HG03280 (cell line): ENCODE results near the gene AP4S1.
"Not testable (repeated sequence)": the region's sequence is repeated elsewhere in the genome, so short reads cannot be mapped to it uniquely, and the experiment has no call there.

ENCODE experiments used
- ATAC-seq: cut with Tn5 transposase; IDR thresholded peaks from one replicate; pipeline ENCODE4 v1.9.1; 2021; ENCODE audit warnings: mild to moderate bottlenecking, moderate library complexity; ENCODE audit not compliant: unreplicated experiment

Gene AP4S1

DNA sequence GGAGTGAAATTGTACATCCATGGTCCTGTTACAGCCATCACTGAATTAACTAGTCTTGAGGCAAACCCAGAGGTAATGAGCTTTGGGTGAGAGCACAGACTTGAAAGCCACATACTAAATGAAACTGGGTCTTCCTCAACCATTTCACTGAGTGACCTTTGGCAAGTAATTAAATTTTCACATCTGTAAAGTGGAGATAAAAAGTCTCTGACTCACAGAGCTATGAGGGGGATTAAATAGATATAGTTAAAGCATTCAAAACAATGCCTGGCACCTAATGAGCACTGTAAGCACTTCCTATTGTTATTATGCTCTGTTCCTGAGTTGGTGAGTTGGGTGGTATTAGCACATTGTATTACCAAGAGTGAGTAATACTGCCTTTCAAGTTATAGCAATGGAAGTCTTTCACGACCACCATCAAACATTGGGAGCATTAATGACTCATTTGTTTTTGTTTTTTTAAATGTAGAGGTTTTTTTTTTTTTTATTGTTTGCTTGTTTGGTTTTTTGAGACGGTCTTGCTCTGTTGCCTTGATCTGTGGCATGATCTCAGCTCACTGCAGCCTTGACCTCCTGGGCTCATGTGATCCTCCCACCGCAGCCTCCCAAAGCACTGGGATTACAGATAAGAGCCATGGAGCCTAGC lies 13.2 kb downstream of the AP4S1 start:
- no peak for ATAC-seq

DNA sequence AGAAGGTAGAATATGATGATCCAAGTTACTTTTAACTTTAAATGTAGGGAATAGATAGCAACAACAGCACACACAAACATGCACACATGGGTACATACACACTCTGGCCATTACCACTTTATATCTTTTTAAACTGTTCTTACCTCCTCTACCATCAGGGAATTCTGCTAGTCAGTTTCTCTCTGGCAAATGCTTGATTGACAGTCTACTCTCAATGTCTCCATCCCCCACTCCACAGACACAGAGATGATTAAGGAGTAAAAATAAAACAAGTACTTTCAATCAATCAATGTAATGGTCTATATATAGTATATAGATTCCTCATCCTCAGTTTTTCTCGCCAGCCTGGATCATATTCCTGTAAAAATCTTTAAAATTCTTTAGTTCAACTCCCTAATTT lies 16.9 kb downstream of the AP4S1 start:
- ATAC-seq: no peak

DNA sequence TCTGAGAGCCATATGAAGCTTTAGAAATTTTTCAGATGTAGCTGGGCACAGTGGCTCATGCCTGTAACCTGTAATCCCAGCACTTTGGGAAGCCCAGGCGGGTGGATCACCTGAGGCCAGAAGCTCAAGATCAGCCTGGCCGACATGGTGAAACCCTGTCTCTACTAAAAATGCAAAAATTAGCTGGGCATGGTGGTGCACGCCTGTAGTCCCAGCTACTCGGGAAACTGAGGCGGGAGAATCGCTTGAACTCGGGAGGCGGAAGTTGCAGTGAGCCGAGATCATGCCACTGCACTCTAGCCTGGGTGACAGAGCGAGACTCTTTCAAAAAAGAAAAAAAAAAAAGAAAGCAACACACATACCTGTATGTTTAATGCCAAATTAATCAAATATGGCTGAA lies 17.4 kb downstream of the AP4S1 start:
- ATAC-seq: not testable (repeated sequence)

DNA sequence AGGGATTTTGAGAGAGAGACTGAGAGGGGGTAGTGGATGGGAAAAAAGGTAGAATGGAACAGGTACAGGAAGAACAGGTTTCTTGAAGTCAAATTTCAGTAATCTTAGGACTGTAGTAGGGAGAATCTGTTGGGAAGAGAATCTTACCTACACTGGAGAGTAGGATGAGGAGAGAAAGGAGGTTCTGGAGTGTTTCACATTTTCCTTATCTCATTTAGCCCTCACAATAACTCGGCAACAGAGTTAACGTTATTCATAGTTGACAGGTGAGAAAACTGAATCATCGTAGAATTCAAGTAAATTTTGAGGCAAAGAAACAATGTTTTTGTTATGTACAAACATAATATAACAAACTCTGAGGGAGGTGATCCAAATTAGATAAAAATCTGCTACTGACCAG lies 17.9 kb downstream of the AP4S1 start:
- ATAC-seq: no peak

DNA sequence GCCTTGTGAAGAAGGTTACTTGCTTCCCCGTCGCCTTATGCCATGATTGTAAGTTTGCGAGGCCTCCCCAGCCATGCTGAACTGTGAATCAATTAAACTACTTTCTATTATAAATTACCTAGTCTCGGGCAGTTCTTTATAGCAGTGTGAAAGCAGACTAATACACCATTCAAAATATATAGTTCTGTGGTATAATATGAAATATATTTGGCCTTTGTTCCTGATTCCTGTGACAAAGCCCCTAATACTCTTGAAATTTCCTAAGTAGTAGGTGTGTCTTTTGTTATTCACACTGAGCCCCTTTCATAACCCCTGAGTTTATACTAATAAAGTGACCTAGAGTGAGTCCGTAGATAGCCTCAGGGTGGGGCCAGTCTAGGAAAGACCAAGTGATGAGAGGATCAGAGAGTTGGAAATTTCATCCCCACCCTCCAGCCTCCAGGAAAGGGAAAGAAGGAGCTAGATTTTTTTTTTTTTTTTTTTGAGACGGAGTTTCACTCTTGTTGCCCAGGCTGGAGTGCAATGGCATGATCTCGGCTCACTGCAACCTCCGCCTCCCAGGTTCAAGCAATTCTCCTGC lies 20.1 kb downstream of the AP4S1 start:
- ATAC-seq: no peak

DNA sequence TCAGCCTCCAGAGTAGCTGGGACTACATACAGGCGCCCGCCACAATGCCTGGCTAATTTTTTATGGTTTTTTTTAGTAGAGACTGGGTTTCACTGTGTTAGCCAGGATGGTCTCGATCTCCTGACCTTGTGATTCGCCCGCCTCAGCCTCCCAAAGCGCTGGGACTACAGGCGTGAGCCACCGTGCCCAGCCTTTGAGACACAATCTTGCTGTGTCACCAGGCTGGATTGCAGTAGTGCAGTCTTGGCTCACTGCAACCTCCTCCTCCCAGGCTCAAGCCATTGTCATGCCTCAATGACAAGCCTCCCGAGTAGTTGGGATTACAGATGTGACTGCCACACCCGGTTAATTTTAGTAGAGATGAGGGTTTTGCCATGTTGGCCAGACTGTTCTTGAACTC lies 22.1 kb downstream of the AP4S1 start:
- ATAC-seq: no peak

DNA sequence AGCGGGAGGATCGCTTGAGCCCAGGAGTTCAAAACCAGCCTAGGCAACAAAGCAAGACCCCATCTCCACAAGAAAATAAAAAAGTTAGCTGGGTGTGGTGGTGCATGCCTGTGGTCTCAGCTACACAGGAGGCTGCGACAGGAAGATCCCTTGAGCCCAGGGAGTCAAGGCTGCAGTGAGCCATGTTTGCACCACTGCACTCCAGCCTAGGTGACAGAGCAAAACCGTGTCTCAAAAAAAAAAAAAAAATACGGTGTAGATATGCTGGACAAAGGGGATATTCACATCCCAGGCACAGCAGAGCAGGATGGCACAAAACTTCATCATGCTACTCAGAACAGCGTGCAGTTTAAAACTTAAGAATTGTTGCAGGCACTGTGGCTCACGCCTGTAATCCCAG lies 25.6 kb downstream of the AP4S1 start:
- no peak for ATAC-seq

DNA sequence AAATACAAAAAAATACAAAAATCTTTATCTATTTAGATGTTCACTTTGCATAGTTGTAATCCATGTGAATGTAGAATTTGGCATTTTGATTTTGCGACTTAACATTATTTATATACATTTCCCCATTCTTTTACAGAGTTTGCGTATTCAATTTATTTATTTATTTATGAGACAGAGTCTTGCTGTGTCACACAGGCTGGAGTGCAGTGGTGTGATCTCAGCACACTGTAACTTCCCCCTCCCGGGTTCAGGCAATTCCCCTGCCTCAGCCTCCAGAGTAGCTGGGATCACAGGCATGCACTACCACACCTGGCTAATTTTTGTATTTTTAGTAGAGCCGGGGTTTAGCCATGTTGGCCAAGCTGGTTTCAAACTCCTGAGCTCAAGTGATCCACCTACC lies 26.1 kb downstream of the AP4S1 start:
- no peak for ATAC-seq

DNA sequence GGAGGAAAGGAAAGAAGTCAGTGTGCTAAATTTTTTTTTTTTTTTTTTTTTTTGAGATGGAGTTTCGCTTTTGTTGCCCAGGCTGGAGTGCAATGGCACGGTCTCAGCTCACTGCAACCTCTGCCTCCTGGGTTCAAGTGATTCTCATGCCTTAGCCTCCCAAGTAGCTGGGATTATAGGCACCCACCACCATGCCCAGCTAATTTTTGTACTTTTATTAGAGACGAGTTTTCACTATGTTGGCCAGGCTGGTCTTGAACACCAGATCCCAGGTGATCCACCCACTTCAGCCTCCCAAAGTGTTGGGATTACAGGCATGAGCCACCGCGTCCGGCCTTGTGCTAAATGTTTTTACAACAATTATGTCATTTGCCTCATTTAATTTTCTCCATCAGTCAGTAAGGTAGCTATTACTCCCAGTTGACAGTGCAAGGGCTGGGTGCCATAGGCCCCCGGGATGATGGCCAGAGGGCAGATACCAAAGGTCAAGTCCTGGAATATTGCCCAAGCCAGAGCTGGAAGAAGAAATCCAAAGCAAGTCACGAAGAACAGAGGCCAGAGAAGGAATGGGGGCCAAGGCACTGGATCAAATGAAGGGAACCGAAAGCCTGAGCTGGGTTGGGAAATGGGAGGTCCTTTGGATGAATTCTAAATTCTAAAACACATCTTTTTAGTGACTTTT lies 27.6 kb downstream of the AP4S1 start:
- ATAC-seq: not testable (repeated sequence)

DNA sequence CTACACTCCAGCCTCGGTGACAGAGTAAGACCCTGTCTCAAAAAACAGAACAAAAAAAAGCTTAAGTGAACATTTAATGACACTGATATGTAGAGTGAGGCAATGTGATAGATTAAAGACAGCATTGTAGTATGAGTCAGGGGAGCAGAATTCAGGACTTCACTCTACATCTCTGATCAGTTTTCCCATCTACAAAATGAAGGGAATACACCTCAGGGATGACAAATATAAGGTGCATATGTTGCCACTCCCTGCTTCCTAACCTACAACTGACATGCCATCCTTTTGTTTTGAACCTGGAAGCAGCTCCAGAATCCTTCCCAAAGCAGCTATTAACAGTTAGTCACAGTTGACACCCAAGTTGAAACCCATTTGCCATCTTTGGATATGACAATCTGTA lies 31.6 kb downstream of the AP4S1 start:
- ATAC-seq: no peak

DNA sequence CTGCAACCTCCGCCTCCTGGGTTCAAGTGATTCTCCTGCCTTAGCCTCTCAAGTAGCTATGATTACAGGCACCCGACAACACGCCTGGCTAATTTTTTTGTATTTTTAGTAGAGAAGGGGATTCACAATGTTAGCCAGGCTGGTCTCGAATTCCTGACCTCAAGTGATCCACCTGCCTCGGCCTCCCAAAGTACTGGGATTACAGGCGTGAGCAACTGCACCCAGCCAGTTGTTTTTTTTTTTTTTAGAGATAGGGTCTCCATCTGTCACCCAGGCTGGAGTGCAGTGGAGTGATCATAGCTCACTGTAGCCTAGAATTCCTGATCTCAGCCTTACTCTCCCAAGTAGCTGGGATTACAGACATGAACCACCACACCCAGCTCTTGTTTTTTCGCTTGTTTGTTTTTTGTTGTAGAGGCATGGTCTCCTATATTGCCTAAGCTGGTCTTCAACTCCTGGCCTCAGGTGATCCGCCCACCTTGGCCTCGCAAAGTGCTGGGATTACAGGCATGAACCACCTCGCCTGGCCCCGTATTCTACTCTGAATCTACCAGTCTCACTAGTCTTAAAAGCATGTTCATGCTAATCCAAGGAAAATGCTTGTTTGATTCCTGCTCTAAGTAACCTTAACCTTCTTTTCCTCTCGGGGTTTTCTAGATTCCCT lies 32.4 kb downstream of the AP4S1 start:
- no peak for ATAC-seq

DNA sequence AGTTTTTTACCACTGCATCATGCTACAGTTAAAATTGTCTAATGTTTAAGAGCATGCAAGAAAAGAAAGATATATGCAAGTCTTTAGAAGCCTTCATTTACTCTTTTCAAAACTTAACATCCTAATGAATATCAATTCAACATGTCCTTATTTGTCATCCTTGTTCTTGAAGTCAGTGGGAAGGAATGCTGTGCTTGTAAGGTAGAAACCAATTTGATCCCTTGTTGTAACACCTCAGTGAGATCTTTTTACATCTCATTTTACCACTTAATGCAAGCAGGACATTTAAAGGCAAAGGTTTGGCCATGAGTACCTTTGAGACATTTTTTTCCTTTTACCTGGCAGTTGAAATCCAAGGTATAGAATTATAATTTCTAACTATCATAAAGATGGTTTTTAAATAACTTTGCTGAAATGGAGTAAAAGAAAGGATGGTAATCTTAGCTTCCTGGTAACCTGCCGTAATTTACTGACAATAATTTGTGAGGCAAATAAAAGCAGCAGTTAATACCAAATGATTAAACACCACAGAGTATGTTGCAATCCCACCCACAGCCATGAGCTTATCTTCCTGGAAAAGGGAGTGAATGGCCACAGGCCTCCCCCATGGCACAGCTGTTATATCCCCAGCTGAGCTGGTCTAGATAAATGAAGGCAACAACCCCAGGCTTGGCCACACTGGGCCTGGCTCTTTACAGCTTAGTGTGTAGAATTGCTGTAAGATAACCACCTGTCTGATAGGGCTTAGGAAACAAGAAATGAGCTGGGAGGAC lies 33.9 kb downstream of the AP4S1 start:
- no peak for ATAC-seq

DNA sequence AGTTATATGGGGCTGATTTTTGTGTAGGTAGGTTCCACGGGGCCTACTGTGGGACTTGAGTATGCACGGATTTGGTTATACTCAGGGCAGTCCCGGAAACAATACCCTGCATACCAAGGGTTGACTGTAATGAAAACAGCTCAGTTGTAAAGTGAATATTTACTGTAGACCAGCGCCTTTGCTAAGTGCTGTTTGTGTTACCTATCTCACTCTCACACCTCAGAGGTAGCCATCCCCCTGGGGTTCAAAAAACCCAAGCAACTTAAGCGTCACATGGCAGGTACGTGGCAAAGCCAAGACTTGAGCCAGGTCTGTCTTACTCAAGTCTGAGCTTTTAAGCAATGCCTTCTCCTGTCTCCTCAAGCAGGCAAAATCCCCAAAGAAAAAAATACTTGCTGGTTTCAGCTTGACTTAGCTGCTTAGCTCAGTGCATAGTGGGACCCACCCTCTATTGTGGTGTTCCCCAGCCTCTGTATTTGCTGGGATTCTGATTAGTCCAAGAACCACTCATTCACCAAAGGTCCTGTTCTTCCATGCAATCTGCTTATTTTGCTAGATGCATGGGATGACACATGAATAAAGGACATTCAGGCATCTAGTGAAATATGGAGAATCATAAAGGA lies 34.9 kb downstream of the AP4S1 start:
- ATAC-seq: no peak

DNA sequence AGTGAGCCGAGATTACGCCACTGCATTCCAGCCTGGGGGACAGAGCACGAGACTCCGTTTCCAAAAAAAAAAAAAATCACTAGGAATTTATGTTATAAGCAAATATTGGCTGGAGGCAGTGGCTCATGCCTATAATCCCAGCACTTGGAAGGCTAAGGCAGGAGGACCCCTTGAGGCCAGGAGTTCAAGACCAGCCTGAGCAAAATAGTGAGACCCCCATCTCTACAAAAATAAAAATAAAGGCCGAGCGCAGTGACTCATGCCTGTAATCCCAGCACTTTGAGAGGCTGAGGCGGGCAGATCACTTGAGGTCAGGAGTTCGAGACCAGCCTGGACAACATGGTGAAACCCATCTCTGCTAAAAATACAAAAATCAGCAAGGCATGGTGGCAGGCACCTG lies 37.5 kb downstream of the AP4S1 start:
- not testable (repeated sequence) for ATAC-seq

DNA sequence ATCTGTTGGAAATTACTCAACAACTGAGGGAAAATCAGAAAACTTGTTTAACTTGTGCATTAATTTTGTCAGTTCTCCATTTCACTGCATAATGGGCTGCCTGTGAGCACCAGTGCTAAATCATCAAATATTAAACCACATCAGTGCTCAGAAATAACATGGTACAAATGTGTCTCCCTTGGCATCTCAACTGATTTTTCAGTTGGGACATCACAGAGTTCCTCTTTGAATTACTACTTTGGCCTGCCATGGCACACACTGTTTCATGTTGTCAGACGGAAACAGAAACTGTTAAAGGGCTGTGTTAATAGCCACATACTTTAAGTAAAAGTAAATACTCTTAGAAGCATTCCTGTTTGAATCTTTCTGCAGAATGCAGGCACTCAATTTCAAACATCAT lies 42.8 kb downstream of the AP4S1 start:
- no peak for ATAC-seq

DNA sequence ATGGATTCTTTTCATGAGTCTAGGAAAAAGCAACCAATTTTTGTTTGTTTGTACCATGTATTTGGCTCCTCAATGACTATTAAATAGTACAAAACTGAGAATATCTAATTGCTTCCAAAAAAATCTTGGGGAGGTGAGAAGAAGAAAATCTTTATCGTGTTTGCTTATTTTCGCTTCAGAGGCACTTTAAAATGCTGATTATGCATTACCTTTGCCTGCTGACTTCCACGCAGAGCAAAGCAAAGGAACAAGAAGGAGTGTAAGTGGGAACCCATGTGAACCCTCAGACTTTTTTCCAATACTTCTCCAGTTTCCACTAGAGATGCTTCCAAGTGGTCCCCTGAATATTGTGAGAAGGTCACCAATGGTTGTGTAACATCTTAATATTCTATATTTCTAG lies 43.9 kb downstream of the AP4S1 start:
- no peak for ATAC-seq

DNA sequence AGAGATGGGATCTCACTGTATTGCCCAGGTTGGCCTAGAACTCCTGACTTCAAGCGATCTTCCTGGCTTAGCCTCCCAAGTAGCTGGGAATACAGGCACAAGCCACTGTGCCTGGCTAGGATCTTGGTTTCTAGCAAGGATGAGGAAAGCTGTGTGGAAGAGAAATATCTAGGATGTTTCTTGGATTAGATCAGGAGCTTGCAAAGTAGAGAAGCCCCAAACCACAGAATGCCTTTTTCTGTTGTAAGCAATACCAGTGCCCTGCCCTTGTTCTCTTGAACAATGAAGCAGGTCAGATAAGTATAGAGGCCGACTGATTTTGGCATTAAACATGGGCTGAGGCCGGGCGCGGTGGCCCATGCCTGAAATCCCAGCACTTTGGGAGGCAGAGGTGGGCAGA lies 45.0 kb downstream of the AP4S1 start:
- no peak for ATAC-seq

DNA sequence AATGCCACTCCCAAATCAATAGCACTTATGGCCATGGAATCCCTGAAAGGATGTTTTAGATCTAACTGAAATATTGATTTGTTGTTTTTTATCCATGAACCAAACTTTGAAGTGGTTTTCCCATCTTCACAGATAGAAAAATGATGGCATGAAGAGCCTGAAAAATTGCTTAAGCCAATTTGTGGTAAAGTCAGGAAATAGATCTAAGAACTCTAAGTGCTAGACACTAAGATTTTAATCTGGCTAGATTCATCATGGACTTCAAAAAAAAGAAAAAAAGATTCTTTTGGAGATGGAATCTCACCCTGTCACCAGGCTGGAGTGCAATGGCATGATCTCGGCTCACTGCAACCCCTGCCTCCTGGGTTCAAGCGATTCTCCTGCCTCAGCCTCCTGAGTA lies 45.7 kb downstream of the AP4S1 start:
- no peak for ATAC-seq

DNA sequence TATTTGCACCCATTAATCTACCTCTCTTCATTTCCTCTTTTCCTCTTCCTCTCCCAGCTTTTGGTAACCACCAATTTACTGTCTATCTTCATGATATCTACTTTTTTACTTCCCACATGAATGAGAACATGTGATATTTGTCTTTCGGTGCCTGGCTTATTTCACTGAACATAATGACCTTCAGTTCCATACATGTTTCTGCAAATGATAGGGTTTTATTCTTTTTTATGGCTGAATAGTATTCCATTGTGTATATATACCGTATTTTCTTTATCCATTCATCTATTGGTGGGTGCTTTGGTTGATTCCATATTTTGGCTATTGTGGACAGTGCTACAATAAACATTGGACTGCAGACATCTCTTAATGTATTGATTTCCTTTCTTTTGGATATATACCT lies 49.7 kb downstream of the AP4S1 start:
- ATAC-seq: no peak

DNA sequence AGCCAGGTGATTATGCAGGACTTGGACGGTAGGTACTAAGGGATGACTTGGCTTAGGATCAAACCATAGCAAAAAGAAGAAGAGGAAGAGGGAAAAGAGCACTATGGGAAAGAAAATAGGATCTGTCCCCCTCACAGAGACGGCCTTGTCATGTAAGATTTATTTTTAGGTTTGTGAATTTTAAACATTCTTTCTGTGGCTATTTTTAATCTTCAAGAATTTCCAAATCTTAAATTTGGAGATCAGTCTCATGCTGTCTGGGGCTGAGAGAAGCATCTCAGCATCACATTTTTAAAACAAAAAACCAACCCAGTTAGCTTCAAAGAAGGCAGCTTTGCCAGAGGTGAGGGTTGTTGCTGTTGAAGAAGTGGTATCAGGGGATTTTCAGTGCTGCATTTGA lies 53.3 kb downstream of the AP4S1 start:
- no peak for ATAC-seq

DNA sequence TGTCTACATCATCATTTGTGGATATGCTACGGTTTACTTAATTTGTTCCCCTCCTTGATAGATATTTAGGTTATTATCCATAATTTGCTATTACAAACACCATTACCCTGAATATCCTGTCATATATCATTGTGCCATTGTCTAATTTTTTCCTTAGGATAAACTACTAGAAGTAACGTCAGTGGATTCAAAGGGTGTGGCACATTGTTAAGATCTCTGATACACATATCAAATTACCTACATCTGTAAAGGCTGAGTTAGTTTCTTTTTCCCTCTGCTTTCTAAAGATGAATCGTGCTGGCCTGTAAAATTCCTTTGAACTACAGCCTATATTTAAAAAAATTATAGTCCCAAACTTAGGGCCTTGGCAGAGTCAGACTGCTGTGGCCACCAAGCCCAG lies 54.6 kb downstream of the AP4S1 start:
- ATAC-seq: no peak
